Ishikawa (cell line): Measurements from ENCODE around the gene GNAO1.

ENCODE experiments used
- CREB1 ChIP-seq: IDR thresholded peaks from 2 replicates; pipeline ENCODE4 v1.6.1; 2012; ENCODE audit warnings: low read depth
- EP300 ChIP-seq: IDR thresholded peaks from 2 replicates; pipeline ENCODE4 v1.6.1; 2012; ENCODE audit warnings: borderline replicate concordance
- RAD21 ChIP-seq: IDR thresholded peaks from 2 replicates; pipeline ENCODE4 v1.6.1; 2012; ENCODE audit warnings: low read depth

DNA sequence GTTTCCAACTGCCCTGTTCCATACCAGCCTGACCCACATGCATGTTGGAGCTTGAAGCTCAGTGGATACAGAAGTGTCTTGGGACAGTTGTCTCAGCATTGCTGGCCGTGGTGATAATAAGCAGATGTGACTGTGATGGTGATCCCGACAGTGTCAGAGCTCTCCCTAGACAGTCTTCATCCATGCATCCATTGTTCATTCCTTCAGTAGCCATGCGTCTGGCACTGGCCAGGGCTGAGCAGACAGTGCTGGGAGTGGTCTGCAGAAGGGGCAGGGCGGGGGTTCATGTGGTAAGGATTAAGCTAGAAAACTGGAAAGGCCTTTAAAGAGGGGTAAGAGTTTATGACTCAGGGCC is 68.1 kb downstream of the GNAO1 start:
- TF ChIP-seq RAD21: no peak
- no peak for TF ChIP-seq CREB1
- TF ChIP-seq EP300: no peak
